MCF 10A (cell line): Measurements from ENCODE around the gene FAM76B. TPM values are rescaled to one million over a fixed set of nuclear protein-coding genes. Genes with fewer than 3 reads are reported as not detected.

Source experiments
- BruUV-seq: library from RNA; stranded (reverse); fragments of 400-500 nt; replicated peaks from 2 replicates; lab custom pipeline; 2021; lab: Mats Ljungman, UMichigan
- CTCF ChIA-PET: fragments of 300-600 bp; sonication (Branson Sonifier 250); formaldehyde crosslinking; extraction: SDS; loops from one replicate; lab custom pipeline; 2021; ENCODE audit warnings: antibody characterized with exemption, inconsistent platforms; lab: Yijun Ruan, JAX
- POLR2A ChIA-PET: fragments of 300-600, 350-650 bp; sonication (Branson Sonifier 250); formaldehyde crosslinking; extraction: SDS; loops from one replicate; lab custom pipeline; 2020; ENCODE audit warnings: antibody characterized with exemption, inconsistent platforms; lab: Yijun Ruan, JAX
- DNase-seq: peaks from one replicate; pipeline ENCODE4 v3.0.0-alpha.2; 2018; ENCODE audit not compliant: unreplicated experiment
- H3K27ac Mint-ChIP-seq: one replicate; pipeline ENCODE4 v1.8.0; 2022; ENCODE audit warnings: mild to moderate bottlenecking, low read depth, mixed read lengths; ENCODE audit not compliant: unreplicated experiment
- H3K27me3 Mint-ChIP-seq: one replicate; pipeline ENCODE4 v1.8.0; 2022; ENCODE audit warnings: mixed read lengths; ENCODE audit not compliant: insufficient read depth, unreplicated experiment
- H3K36me3 Mint-ChIP-seq: one replicate; pipeline ENCODE4 v1.8.0; 2022; ENCODE audit warnings: mild to moderate bottlenecking, moderate library complexity, mixed read lengths; ENCODE audit not compliant: insufficient read depth, unreplicated experiment
- H3K4me1 Mint-ChIP-seq: one replicate; pipeline ENCODE4 v1.8.0; 2022; ENCODE audit warnings: mixed read lengths; ENCODE audit not compliant: insufficient read depth, unreplicated experiment
- H3K4me3 Mint-ChIP-seq: one replicate; pipeline ENCODE4 v1.8.0; 2022; ENCODE audit warnings: mild to moderate bottlenecking, moderate library complexity, mixed read lengths; ENCODE audit not compliant: unreplicated experiment
- H3K9me3 Mint-ChIP-seq: one replicate; pipeline ENCODE4 v1.8.0; 2022; ENCODE audit warnings: mixed read lengths; ENCODE audit not compliant: unreplicated experiment
- CTCF ChIP-seq: fragments of 200-600 bp; IDR thresholded peaks from one replicate; pipeline ENCODE4 v1.8.0; 2022; ENCODE audit warnings: antibody characterized with exemption, mild to moderate bottlenecking; ENCODE audit not compliant: unreplicated experiment
- intact Hi-C: fragments of 100-400 bp; cut with micrococcal nuclease; formaldehyde crosslinking; loops from 2 replicates; pipeline ENCODE4 v1.14.1; 2022
- total RNA-seq: library from RNA; stranded (reverse); gene quantifications from 2 replicates; pipeline ENCODE4 v1.2.3, GENCODE V29; 2022

Gene FAM76B
- total RNA-seq, 1 experiment from 2014 or later = 28.5 TPM

DNA sequence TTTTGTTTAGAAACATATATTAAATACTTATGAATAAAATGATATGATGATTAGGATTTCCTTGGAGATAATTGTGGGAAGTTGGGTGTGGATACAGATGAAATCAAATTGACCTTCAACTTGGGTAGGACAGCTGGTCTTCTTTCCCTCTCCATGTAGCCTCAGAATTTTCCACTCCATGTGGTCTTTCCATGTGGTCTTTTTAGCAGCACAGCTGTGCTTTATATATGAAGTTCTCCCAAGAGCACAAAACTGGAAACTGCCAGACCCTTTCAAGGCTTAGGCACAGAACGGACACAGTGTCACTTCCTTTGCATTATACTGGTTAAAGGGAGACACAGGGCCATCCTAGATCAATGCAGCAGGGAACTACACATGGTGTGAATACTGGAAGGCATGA, 28.6 kb downstream of the FAM76B start:
- intact Hi-C loops = loop anchor here (5.0 to 10.0 kb wide), 2 partner anchors 664 to 789 kb away; partner anchors contain the start of genes CWC15 and KDM4D
- ChIA-PET CTCF (interaction anchor here (1.6 to 12.7 kb wide), 4 partner anchors 56 to 607 kb away, joined by 6 to 302 read pairs (median 12); partner anchors contain the start of gene SESN3), POLR2A (no interaction called here)
- DNase-seq = no peak
- BruUV-seq = no TSS peak
- no peak for TF ChIP-seq CTCF
- no peak overlapping the region for H3K4me3 Mint-ChIP-seq
- no peaks in the 10 kb centered on the region for H3K36me3 Mint-ChIP-seq
- no peaks in the 10 kb centered on the region for H3K4me1 Mint-ChIP-seq
- H3K27ac Mint-ChIP-seq = no peak overlapping the region
- no peaks in the 10 kb centered on the region for H3K9me3 Mint-ChIP-seq
- H3K27me3 Mint-ChIP-seq = no peaks in the 10 kb centered on the region

- Mint-ChIP-seq H3K27me3 (no peaks in the 10 kb centered on the region), H3K4me1 (no peaks in the 10 kb centered on the region), H3K9me3 (no peaks in the 10 kb centered on the region), H3K36me3 (no peaks in the 10 kb centered on the region), H3K27ac (no peak overlapping the region), H3K4me3 (no peak overlapping the region)
- DNase-seq = no peak
- BruUV-seq = no TSS peak
- TF ChIP-seq CTCF = no peak
- CTCF ChIA-PET = interaction anchor here (0.9 kb wide), 1 partner anchor 85 kb away, joined by 3 read pairs; no protein-coding TSS in a partner anchor
- POLR2A ChIA-PET = no interaction called here
- intact Hi-C loops = no loop called here
Measured at GRCh38 chr11:95751515-95751914, 38.1 kb downstream of the FAM76B start.

DNA sequence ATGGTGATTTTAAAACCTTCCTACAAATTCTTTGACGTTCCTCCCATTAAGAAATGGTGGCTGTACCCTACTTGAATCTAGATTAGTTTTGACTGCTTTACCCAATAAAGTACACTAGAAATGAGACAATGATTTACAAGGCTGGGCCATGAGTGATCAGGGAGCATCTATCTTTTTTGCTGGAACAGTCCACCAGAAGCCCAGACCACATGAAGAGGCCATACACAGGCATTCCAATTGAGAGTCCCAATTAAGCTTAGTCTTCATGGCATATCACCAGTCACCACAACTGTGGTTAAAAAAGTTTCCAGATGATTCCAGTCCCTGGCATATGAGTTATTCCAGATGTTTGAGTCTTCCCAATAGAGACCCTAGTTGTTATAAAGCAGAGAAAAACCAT, 39.5 kb downstream of the FAM76B start:
- H3K9me3 Mint-ChIP-seq = no peaks in the 10 kb centered on the region
- H3K36me3 Mint-ChIP-seq = no peaks in the 10 kb centered on the region
- no TSS peak for BruUV-seq
- no peaks in the 10 kb centered on the region for H3K27me3 Mint-ChIP-seq
- H3K4me3 Mint-ChIP-seq = no peak overlapping the region
- no peak for DNase-seq
- ChIA-PET CTCF (interaction anchor here (0.6 to 2.2 kb wide), 4 partner anchors 12 to 595 kb away, joined by 3 to 7 read pairs (median 4); no protein-coding TSS in a partner anchor), POLR2A (no interaction called here)
- H3K4me1 Mint-ChIP-seq = no peaks in the 10 kb centered on the region
- intact Hi-C loops = no loop called here
- no peak for TF ChIP-seq CTCF
- H3K27ac Mint-ChIP-seq = no peak overlapping the region

DNA sequence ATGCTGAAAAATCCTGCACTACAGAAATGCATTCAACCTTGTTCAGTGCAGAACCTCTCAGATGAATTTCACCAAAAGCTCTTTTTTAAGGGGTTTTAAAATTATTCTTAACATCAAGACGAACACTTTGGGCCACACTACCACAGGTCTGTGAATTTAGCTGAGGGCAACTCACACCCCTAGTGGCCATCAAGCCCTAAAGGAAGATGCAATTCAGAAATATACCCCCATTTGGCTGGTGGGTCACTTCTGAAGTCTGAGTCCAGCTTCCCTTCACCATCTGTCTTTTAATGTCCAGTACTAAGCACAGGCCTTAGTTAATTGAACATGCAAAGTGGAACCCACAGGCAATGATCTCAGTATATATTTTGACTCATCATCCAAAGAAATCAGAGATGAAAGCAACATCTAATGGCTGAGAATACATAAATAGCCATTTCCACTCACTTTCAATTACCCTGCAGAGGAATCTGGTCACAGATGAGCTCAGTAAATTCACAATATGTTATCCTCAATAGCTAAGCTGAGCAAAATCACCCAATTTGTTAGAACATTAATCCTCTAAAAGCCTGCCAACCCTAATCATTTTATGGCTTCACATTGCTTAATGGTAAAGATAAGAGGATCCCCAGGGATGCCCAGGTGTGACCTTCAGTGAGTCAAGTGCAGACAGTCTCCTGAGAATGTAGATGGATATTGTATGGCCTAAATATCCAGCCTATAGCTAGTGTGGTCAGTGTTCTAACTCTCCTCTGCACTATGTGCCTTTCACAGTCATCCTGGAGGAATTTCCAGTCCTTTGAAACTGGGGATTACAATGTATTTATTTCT, 50.3 kb downstream of the FAM76B start:
- H3K4me1 Mint-ChIP-seq = no peaks in the 10 kb centered on the region
- no peaks in the 10 kb centered on the region for H3K36me3 Mint-ChIP-seq
- intact Hi-C loops = no loop called here
- no peak for TF ChIP-seq CTCF
- ChIA-PET POLR2A (no interaction called here), CTCF (interaction anchor here (0.6 to 2.3 kb wide), 2 partner anchors 34 to 586 kb away, joined by 3 to 6 read pairs; no protein-coding TSS in a partner anchor)
- H3K9me3 Mint-ChIP-seq = no peaks in the 10 kb centered on the region
- no peak overlapping the region for H3K27ac Mint-ChIP-seq
- DNase-seq = no peak
- H3K27me3 Mint-ChIP-seq = peaks cover 7% of the 10 kb centered on the region
- BruUV-seq = no TSS peak
- H3K4me3 Mint-ChIP-seq = no peak overlapping the region
